SK-N-SH treated with all-trans-retinoic acid at 6 μM for 48 hours (cell line): ENCODE measurements around the gene SPG7.

Source experiments
- ARNTL ChIP-seq: fragments of 450-650 bp; formaldehyde crosslinking; IDR thresholded peaks from 2 replicates; pipeline ENCODE4 v1.5.0; 2020; ENCODE audit warnings: low read depth, mild to moderate bottlenecking, moderate library complexity, borderline replicate concordance
- CSDC2 ChIP-seq: fragments of 250-450 bp; sonication (Bioruptor Pico); IDR thresholded peaks from 2 replicates; pipeline ENCODE4 v1.5.0; 2020; ENCODE audit warnings: mild to moderate bottlenecking, moderate library complexity
- ESRRG ChIP-seq: fragments of 250-450 bp; sonication (Bioruptor Pico); IDR thresholded peaks from 2 replicates; pipeline ENCODE4 v1.6.1; 2021; ENCODE audit warnings: mild to moderate bottlenecking
- GLIS3 ChIP-seq: fragments of 250-450 bp; sonication (Bioruptor Pico); IDR thresholded peaks from 2 replicates; pipeline ENCODE4 v1.5.0; 2020; ENCODE audit warnings: mild to moderate bottlenecking, moderate library complexity
- OSR1 ChIP-seq: fragments of 250-450 bp; sonication (Bioruptor Pico); IDR thresholded peaks from 2 replicates; pipeline ENCODE4 v1.8.0; 2022; ENCODE audit warnings: moderate library complexity, mild to moderate bottlenecking, inconsistent platforms
- SNAI2 ChIP-seq: fragments of 250-450 bp; sonication (Bioruptor Pico); IDR thresholded peaks from 2 replicates; pipeline ENCODE4 v1.5.0; 2020; ENCODE audit warnings: mild to moderate bottlenecking, moderate library complexity
- TCF4 ChIP-seq: fragments of 250-450 bp; sonication (Bioruptor Pico); IDR thresholded peaks from 2 replicates; pipeline ENCODE4 v1.8.0; 2021; ENCODE audit warnings: mild to moderate bottlenecking, moderate library complexity, borderline replicate concordance
- TSHZ2 ChIP-seq: fragments of 250-450 bp; sonication (Bioruptor Pico); IDR thresholded peaks from 2 replicates; pipeline ENCODE4 v1.5.0; 2020; ENCODE audit warnings: mild to moderate bottlenecking, moderate library complexity
- ZNF565 ChIP-seq: fragments of 450-650 bp; formaldehyde crosslinking; conservative IDR thresholded peaks from 2 replicates; pipeline ENCODE4 v1.5.0; 2020; ENCODE audit warnings: low read depth, mild to moderate bottlenecking, moderate library complexity
- ZNF8 ChIP-seq: fragments of 450-650 bp; formaldehyde crosslinking; IDR thresholded peaks from 2 replicates; pipeline ENCODE4 v1.5.0; 2020; ENCODE audit warnings: mild to moderate bottlenecking, moderate library complexity
- TF ChIP-seq, protein P1 (sequence below): fragments of 250-450 bp; sonication (Bioruptor Pico); IDR thresholded peaks from 2 replicates; pipeline ENCODE4 v1.5.1; 2020; ENCODE audit warnings: low read depth, mild to moderate bottlenecking, moderate library complexity
- TF ChIP-seq, protein P2 (sequence below): fragments of 250-450 bp; sonication (Bioruptor Pico); IDR thresholded peaks from 2 replicates; pipeline ENCODE4 v1.8.0; 2020; ENCODE audit warnings: mild to moderate bottlenecking, moderate library complexity, borderline replicate concordance

- TF ChIP-seq, protein P1, sequence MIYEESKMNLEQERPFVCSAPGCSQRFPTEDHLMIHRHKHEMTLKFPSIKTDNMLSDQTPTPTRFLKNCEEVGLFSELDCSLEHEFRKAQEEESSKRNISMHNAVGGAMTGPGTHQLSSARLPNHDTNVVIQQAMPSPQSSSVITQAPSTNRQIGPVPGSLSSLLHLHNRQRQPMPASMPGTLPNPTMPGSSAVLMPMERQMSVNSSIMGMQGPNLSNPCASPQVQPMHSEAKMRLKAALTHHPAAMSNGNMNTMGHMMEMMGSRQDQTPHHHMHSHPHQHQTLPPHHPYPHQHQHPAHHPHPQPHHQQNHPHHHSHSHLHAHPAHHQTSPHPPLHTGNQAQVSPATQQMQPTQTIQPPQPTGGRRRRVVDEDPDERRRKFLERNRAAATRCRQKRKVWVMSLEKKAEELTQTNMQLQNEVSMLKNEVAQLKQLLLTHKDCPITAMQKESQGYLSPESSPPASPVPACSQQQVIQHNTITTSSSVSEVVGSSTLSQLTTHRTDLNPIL (CRISPR knock-in tag): no peak
- TF ChIP-seq ESRRG: no peak
- TF ChIP-seq GLIS3 (CRISPR knock-in tag): no peak
- TF ChIP-seq TSHZ2 (CRISPR knock-in tag): no peak
- TF ChIP-seq SNAI2 (CRISPR knock-in tag): no peak
- no peak for TF ChIP-seq ZNF8 (CRISPR knock-in tag)
- TF ChIP-seq, protein P2, sequence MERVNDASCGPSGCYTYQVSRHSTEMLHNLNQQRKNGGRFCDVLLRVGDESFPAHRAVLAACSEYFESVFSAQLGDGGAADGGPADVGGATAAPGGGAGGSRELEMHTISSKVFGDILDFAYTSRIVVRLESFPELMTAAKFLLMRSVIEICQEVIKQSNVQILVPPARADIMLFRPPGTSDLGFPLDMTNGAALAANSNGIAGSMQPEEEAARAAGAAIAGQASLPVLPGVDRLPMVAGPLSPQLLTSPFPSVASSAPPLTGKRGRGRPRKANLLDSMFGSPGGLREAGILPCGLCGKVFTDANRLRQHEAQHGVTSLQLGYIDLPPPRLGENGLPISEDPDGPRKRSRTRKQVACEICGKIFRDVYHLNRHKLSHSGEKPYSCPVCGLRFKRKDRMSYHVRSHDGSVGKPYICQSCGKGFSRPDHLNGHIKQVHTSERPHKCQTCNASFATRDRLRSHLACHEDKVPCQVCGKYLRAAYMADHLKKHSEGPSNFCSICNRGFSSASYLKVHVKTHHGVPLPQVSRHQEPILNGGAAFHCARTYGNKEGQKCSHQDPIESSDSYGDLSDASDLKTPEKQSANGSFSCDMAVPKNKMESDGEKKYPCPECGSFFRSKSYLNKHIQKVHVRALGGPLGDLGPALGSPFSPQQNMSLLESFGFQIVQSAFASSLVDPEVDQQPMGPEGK: no peak
- no peak for TF ChIP-seq ARNTL
- TF ChIP-seq TCF4 (CRISPR knock-in tag): no peak
- TF ChIP-seq OSR1: no peak
- TF ChIP-seq CSDC2 (CRISPR knock-in tag): no peak
- TF ChIP-seq ZNF565 (CRISPR knock-in tag): no peak
Measured at GRCh38 chr16:89511374-89511773, 3.2 kb downstream of the SPG7 start.
